ENCODE data around the gene LILRB4.
"Not testable (repeated sequence)": the region's sequence is repeated elsewhere in the genome, so short reads cannot be mapped to it uniquely, and the experiment has no call there.

Gene LILRB4

DNA sequence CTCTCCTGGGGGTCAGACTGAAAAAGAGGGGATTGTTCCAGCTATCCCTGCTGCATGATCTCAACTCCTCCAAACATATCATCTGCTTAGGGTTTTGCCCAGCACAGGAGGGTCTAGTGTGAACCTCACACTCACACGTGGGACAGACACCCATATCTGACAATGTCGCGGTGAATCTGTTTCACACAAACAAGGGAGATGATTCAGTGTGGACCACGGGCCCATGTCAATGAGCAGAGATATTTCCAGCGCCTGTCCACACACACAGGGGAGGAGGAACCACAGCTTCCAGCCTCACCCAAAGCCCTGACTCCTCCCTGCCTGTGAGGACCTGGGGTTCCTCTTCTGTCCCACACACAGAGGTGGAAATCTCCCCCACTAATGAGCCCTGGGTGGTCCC, 31.9 kb downstream of the LILRB4 start:
- no peak for DNase-seq (ENCODE audit: low spot score)

DNA sequence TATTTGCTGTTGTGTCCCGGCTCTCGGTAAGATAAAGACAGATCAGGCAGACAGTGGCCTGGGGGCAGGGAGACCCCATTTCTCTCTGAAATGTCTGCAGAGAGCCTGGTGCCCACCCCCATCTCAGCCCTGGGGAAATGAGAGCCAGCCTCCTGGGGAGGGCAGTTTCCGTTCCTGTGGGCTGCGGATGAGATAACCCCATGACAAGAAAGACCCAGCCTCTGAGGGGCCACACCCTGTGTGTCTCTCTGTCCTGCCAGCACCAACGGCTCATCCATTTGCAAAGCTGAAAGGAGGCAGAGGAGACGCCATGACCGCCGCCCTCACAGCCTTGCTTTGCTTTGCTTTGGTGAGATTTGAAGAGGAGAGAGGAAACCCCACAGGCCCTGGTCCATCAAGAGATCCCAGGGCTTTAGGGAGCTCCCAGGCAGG, 33.3 kb downstream of the LILRB4 start:
- no peak for DNase-seq (ENCODE audit: low spot score)

DNA sequence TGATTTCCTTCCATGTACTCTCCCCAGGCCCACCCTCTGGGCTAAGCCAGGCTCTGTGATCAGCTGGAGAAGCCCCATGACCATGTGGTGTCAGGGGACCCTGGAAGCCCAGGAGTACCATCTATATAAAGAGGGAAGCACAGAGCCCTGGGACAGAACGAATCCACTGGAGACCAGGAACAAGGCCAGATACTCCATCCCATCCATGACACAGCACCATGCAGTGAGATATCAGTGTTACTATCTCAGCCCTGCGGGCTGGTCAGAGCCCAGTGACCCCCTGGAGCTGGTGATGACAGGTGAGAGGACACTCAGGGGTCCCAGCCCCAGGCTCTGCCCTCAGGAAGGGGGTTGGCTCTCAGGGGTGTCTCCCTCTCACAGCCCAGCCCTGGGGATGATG, 34.0 kb downstream of the LILRB4 start:
- no peak for DNase-seq (ENCODE audit: low spot score)

DNA sequence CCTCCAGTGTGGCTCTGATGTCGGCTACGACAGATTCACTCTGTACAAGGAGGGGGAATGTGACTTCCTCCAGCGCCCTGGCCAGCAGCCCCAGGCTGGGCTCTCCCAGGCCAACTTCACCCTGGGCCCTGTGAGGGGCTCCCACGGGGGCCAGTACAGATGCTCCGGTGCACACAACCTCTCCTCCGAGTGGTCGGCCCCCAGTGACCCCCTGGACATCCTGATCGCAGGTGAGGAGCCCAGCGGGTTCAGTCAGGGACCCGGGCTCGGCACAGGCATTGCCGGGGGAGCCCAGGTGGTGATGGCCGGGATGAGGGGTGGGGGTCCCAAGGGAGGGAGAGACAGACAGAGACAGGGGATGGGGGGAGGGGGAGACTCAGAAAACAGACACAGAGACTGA, 34.9 kb downstream of the LILRB4 start:
- DNase-seq (ENCODE audit: low spot score): not testable (repeated sequence)

DNA sequence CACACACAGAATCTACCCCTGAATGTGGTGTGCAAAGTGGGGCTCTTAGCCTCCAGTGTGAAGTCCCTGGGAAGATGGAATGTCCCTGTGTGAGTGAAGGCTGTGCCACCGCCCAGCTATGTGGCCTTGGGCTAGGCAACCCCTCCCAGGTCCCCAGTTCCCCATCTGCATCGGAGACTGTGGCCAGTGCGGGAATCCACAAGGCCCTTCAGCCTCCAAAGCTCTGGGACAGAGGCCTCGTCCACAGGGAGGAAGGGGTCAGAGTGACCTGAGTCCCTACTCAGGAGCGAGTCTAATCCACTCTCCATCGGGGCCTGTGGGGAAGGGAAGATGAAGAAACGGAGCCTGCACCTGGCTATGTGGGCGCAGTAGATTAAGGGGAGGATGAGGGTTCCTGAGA, 42.1 kb downstream of the LILRB4 start:
- no peak for DNase-seq (ENCODE audit: low spot score)

DNA sequence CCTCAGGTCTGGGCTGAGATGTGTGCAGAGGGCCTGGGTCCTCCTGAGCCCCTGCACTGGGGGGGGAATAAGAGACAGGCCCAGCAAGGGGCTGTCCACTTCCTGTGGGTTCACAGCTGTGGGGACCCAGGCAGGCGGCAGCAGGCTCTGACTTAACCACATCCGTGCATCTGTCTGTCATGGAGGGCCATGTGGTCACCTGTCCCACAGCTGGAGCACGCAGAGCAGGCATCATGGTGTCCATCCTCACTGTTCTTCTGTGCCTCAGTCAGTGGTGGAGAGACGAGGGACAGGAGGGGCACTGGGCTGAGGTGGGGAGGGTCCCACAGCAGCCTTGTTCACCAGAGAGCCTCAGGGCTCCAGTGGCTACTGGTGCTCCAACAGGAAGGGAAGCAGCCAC, 45.2 kb downstream of the LILRB4 start:
- no peak for DNase-seq (ENCODE audit: low spot score)

DNA sequence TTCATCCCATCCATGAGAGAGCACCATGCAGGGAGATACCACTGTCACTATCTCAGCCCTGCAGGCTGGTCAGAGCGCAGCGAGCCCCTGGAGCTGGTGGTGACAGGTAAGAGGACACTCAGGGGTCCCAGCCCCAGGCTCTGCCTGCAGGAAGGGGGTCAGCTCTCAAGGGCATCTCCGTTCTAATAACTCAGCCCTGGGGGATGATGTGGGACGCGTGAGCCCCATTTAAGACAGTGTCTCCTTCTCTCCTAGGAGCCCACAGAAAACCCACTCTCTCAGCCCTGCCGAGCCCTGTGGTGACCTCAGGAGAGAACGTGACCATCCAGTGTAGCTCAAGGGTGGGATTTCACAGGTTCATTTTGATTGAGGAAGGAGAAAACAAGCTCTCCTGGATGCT, 46.0 kb downstream of the LILRB4 start:
- DNase-seq (ENCODE audit: low spot score): no peak

DNA sequence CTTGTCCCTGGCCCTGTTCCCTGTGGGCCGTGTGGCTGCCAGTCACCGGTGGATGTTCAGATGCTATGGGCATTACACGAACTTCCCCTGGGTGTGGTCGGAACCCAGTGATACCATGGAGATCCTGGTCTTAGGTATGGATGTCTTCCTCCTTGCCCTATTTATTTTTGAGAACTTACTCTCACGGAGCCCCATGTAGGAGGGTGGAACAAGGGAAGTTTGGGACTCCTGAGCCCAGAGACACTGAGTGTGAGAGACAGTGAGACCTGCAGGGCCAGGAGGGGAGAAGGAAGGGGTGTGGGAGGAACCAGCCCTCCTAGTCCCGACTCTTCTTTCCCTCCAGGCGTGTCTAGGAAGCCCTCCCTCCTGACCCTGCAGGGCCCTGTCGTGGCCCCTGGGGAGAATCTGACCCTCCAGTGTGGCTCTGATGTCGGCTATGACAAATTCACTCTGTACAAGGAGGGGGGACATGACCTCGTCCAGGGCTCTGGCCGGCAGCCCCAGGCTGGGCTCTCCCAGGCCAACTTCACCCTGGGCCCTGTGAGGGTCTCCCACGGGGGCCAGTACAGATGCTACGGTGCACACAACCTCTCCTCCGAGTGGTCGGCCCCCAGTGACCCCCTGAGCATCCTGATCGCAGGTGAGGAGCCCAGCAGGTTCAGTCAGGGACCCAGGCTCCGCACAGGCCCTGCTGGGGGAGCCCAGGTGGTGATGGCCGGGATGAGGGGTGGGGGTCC, 46.6 kb downstream of the LILRB4 start:
- no peak for DNase-seq (ENCODE audit: low spot score)

DNA sequence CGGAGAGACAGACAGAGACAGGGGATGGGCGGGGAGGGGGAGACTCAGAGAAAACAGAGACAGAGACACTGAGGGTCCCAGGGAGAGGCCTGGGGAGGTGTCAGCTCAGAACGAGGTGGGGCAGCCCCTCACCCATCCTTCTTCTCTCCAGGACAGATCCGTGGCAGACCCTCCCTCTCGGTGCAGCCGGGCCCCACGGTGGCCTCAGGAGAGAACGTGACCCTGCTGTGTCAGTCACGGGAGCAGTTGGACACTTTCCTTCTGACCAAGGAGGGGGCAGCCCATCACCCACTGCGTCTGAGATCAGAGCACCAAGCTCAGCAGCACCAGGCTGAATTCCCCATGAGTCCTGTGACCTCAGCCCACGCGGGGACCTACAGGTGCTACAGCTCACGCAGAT, 47.2 kb downstream of the LILRB4 start:
- not testable (repeated sequence) for DNase-seq (ENCODE audit: low spot score)

Measured in hematopoietic multipotent progenitor cell treated with erythropoietin and hydrocortisone succinate and interleukin-3 and kit ligand, for 17 days (in vitro differentiated cells).